Loucy (cell line): ENCODE results near the gene PROSER3.
A peak's percentile ranks its signal among the peaks of the same experiment; 100 is the strongest.

Source experiments
- H2AFZ ChIP-seq: fragments of 200-600 bp; sonication (generic); 2 replicates; pipeline ENCODE4 v1.6.0; 2016; ENCODE audit warnings: antibody characterized with exemption, mild to moderate bottlenecking, low read length, moderate library complexity
- H3F3A ChIP-seq: fragments of 200-600 bp; 2 replicates; pipeline ENCODE4 v1.6.0; 2016; ENCODE audit warnings: antibody characterized with exemption, low read depth, mild to moderate bottlenecking
- H3K27me3 ChIP-seq: fragments of 200-600 bp; sonication (generic); 2 replicates; pipeline ENCODE4 v1.6.1; 2014; ENCODE audit warnings: low read length, mild to moderate bottlenecking; ENCODE audit not compliant: insufficient read depth, poor library complexity, severe bottlenecking
- H3K36me3 ChIP-seq: fragments of 200-600 bp; sonication (generic); 2 replicates; pipeline ENCODE4 v1.6.1; 2016; ENCODE audit warnings: low read length; ENCODE audit not compliant: insufficient read depth
- H3K4me1 ChIP-seq: fragments of 200-600 bp; sonication (generic); 2 replicates; pipeline ENCODE4 v1.5.1; 2014; ENCODE audit warnings: low read length, mild to moderate bottlenecking; ENCODE audit not compliant: insufficient read depth, poor library complexity, severe bottlenecking
- H3K4me2 ChIP-seq: fragments of 200-600 bp; sonication (generic); 2 replicates; pipeline ENCODE4 v1.6.0; 2014; ENCODE audit warnings: antibody characterized with exemption, low read length, low read depth, mild to moderate bottlenecking; ENCODE audit not compliant: poor library complexity, severe bottlenecking
- H3K4me3 ChIP-seq: fragments of 200-600 bp; sonication (generic); 2 replicates; pipeline ENCODE4 v1.5.1; 2014; ENCODE audit warnings: low read length, mild to moderate bottlenecking, mixed read lengths; ENCODE audit not compliant: poor library complexity, severe bottlenecking
- H3K79me2 ChIP-seq: fragments of 200-600 bp; sonication (generic); 2 replicates; pipeline ENCODE4 v1.6.1; 2014; ENCODE audit warnings: low read length; ENCODE audit not compliant: insufficient read depth
- H3K9ac ChIP-seq: fragments of 200-600 bp; sonication (generic); 2 replicates; pipeline ENCODE4 v1.6.0; 2014; ENCODE audit warnings: mild to moderate bottlenecking, low read depth, low read length, moderate library complexity; ENCODE audit not compliant: poor library complexity, severe bottlenecking
- H3K9me2 ChIP-seq: fragments of 200-600 bp; sonication (generic); replicated peaks from 2 replicates; pipeline ENCODE4 v1.6.1; 2016; ENCODE audit warnings: low read depth, low read length, mixed read lengths
- H3K9me3 ChIP-seq: fragments of 200-600 bp; sonication (generic); 2 replicates; pipeline ENCODE4 v1.6.1; 2014; ENCODE audit warnings: mild to moderate bottlenecking, antibody characterized with exemption, low read length, low read depth; ENCODE audit not compliant: insufficient read depth
- H4K20me1 ChIP-seq: fragments of 200-600 bp; sonication (generic); 2 replicates; pipeline ENCODE4 v1.6.0; 2014; ENCODE audit warnings: antibody characterized with exemption, low read length, mild to moderate bottlenecking; ENCODE audit not compliant: insufficient read depth, poor library complexity, severe bottlenecking
- EZH2phosphoT487 ChIP-seq: fragments of 200-600 bp; IDR thresholded peaks from 2 replicates; pipeline ENCODE4 v1.6.1; 2018; ENCODE audit warnings: antibody characterized with exemption, mild to moderate bottlenecking, moderate library complexity, borderline replicate concordance
- TF ChIP-seq, protein P1 (sequence below): fragments of 200-600 bp; sonication (generic); conservative IDR thresholded peaks from 2 replicates; pipeline ENCODE4 v1.5.1; 2014; ENCODE audit warnings: mild to moderate bottlenecking, antibody characterized with exemption, low read length

The PROSER3 gene

DNA sequence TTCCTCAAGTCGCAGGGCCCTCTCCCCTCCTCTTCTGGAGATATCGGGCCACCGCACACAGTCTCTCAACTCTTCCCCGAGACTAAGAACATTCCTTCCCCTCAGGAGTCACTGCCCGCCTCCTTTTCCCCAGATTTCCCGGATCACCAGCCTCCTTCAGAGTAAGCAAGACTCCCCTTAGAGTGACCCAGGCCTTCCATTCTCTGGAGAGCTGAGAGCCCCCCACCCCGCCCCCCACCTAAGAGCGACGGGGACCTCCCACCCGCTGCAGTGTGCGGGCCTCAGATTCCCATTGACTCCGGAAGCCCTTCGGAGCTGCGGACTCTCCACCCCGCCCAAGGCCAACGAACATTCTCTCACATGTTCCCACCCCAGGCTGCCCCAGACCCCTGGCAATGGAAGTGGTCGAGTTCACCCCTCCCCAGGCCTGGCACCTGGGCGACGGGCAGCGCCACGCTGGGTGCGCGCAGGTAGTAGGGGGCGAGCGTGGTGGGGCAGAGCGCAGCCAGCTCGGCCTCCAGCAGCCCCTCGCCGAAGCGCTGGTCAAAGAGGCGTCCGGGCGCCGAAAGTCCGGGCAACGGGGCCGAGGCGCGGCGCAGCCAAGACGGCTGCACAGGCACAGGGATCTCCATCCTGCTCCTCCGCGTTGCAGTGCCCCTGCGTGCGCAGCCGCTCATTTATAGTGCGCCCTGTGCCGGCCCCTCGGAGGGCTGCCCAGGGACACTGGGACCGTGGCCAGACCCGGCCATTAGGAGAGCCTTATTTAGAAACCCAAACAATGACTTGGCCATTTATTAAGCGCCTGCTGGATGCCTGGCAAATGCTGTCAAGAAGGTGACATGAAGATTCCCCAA lies 1.4 kb upstream of the PROSER3 start, which contains the start of gene HSPB6:
TSS of gene HSPB6 (minus strand) at position 653 of the 854 bp plus-strand sequence. CDS start at position 632, 21 bp downstream.
- Histone ChIP-seq H4K20me1 (no peaks in the 10 kb centered on the region), H3F3A (no peaks in the 10 kb centered on the region), H2AFZ (no peak within 1 kb of the TSS; the same call in 1 of the 2 replicates), H3K9ac (peak within 1 kb of the TSS; percentile 85), H3K4me3 (peak within 1 kb of the TSS; percentile 89), H3K79me2 (peaks cover 13% of the 10 kb centered on the region; the same call in 1 of the 2 replicates), H3K36me3 (no peaks in the 10 kb centered on the region; the same call in 1 of the 2 replicates), H3K9me3 (no peaks in the 10 kb centered on the region), H3K4me1 (peaks cover 13% of the 10 kb centered on the region), H3K4me2 (peak within 1 kb of the TSS; percentile 83), H3K9me2 (no peaks in the 10 kb centered on the region), H3K27me3 (no peaks in the 10 kb centered on the region)
- TF ChIP-seq, protein P1, sequence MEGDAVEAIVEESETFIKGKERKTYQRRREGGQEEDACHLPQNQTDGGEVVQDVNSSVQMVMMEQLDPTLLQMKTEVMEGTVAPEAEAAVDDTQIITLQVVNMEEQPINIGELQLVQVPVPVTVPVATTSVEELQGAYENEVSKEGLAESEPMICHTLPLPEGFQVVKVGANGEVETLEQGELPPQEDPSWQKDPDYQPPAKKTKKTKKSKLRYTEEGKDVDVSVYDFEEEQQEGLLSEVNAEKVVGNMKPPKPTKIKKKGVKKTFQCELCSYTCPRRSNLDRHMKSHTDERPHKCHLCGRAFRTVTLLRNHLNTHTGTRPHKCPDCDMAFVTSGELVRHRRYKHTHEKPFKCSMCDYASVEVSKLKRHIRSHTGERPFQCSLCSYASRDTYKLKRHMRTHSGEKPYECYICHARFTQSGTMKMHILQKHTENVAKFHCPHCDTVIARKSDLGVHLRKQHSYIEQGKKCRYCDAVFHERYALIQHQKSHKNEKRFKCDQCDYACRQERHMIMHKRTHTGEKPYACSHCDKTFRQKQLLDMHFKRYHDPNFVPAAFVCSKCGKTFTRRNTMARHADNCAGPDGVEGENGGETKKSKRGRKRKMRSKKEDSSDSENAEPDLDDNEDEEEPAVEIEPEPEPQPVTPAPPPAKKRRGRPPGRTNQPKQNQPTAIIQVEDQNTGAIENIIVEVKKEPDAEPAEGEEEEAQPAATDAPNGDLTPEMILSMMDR, result no peak
- TF ChIP-seq EZH2phosphoT487, result no peak

DNA sequence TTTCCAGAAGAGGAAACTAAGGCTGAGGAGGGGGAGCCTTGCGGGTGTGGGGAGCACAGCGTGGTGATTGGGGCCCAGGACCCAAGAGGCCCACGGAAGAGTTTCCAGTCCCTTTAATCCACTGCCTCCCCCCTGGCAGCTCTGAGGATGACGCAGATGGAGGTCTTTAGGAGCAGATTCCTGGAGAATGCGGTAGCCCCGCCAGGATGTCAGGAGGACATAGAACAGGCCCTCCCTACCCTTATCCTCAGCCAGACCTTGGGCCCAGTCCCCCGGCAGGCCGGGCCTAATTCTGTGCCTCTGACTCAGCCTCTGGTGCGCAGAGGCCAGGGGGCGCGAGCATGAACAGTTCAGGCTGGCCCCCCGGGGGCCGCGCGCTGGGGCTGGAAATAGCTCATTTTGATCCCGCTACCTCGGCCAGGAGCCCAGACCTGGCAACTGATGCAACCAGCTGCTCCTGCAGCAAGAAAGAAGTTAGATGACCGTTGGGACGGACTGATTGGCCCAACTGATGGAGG lies 686 bp upstream of the PROSER3 start:
- no peak for TF ChIP-seq EZH2phosphoT487
- TF ChIP-seq, protein P1, result no peak
- no peaks in the 10 kb centered on the region; the same call in 1 of the 2 replicates for H3K36me3 ChIP-seq
- peak overlapping the region; percentile 83 for H3K4me2 ChIP-seq
- no peaks in the 10 kb centered on the region for H3F3A ChIP-seq
- no peaks in the 10 kb centered on the region for H4K20me1 ChIP-seq
- H3K27me3 ChIP-seq, result no peaks in the 10 kb centered on the region
- H3K9me3 ChIP-seq, result no peaks in the 10 kb centered on the region
- no peak overlapping the region; the same call in 1 of the 2 replicates for H2AFZ ChIP-seq
- peak overlapping the region; percentile 73 for H3K4me3 ChIP-seq
- H3K9ac ChIP-seq, result peak overlapping the region; percentile 85
- peaks cover 13% of the 10 kb centered on the region; the same call in 1 of the 2 replicates for H3K79me2 ChIP-seq
- no peaks in the 10 kb centered on the region for H3K9me2 ChIP-seq
- H3K4me1 ChIP-seq, result peaks cover 13% of the 10 kb centered on the region

DNA sequence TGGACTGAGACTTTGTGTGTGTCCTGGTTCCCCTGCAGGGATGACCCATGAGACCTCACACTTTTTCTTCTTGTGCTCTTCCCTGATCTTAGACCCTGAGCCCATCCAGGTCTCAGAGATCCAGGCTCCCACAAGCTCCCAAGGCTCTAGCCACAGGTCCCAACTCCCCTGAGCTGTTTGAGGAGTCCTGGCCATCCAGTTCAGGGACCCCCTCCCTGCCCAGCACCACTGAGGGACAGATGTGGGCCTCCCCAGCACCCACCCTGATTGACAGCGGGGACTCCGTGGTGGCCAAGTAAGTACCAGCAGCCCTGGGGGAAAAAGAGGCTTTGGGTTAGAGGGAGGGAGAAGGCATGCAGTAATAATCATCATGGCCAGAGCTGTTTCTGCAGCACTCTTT lies 1.7 kb downstream of the PROSER3 start:
- TF ChIP-seq, protein P1, result no peak
- TF ChIP-seq EZH2phosphoT487, result no peak
- Histone ChIP-seq H3K36me3 (no peaks in the 10 kb centered on the region), H3K4me2 (peak overlapping the region; percentile 76), H3K27me3 (no peaks in the 10 kb centered on the region), H4K20me1 (no peaks in the 10 kb centered on the region), H3K9me3 (no peaks in the 10 kb centered on the region), H3K4me3 (peak overlapping the region; percentile 89), H3F3A (no peaks in the 10 kb centered on the region), H3K79me2 (peaks cover 13% of the 10 kb centered on the region; the same call in 1 of the 2 replicates), H3K9me2 (no peaks in the 10 kb centered on the region), H3K9ac (peak overlapping the region; percentile 89), H2AFZ (no peak overlapping the region), H3K4me1 (peaks cover 13% of the 10 kb centered on the region)
